8988T (cell line): ENCODE results near the gene HOXB7.

Experiments used
- DNase-seq: peaks from one replicate; pipeline ENCODE4 v3.0.0; 2011

The HOXB7 gene

GRCh38 chr17:48577946-48578615 lies 32.7 kb downstream of the HOXB7 start, which contains the start of gene HOXB4:
TSS of gene HOXB4 (minus strand) at chr17:48578350. CDS start at chr17:48578319, 31 bp downstream.
- no peak for DNase-seq

GRCh38 chr17:48577330-48577945 lies 33.4 kb downstream of the HOXB7 start:
- DNase-seq = no peak

GRCh38 chr17:48576479-48577309 lies 34.1 kb downstream of the HOXB7 start:
- no peak for DNase-seq

- no peak for DNase-seq
These were observed 34.9 kb downstream of the HOXB7 start for GRCh38 chr17:48575673-48576478.

GRCh38 chr17:48575066-48575582 lies 35.7 kb downstream of the HOXB7 start:
- no peak for DNase-seq

GRCh38 chr17:48574505-48575065 lies 36.2 kb downstream of the HOXB7 start:
- DNase-seq = no peak

GRCh38 chr17:48571826-48572417 lies 38.9 kb downstream of the HOXB7 start:
- DNase-seq = no peak

GRCh38 chr17:48571024-48571818 lies 39.6 kb downstream of the HOXB7 start:
- no peak for DNase-seq

- no peak for DNase-seq
These were observed 40.3 kb downstream of the HOXB7 start for GRCh38 chr17:48570325-48571023.

- no peak for DNase-seq
These were observed 41.0 kb downstream of the HOXB7 start for GRCh38 chr17:48569674-48570324.

- no peak for DNase-seq
These were observed 41.6 kb downstream of the HOXB7 start for GRCh38 chr17:48569240-48569582.

GRCh38 chr17:48568499-48569239 lies 42.1 kb downstream of the HOXB7 start:
- no peak for DNase-seq

GRCh38 chr17:48567646-48568354 lies 43.0 kb downstream of the HOXB7 start:
- no peak for DNase-seq

GRCh38 chr17:48567209-48567608 lies 43.6 kb downstream of the HOXB7 start:
- no peak for DNase-seq

GRCh38 chr17:48566717-48567116 lies 44.1 kb downstream of the HOXB7 start:
- DNase-seq = no peak

GRCh38 chr17:48565925-48566710 lies 44.7 kb downstream of the HOXB7 start:
- DNase-seq = no peak

- no peak for DNase-seq
These were observed 45.7 kb downstream of the HOXB7 start for GRCh38 chr17:48565022-48565554.
